Measurements from ENCODE around the gene TCAF1. TPM values are rescaled to one million over a fixed set of nuclear protein-coding genes. Genes with fewer than 3 reads are reported as not detected.
A peak's percentile ranks its signal among the peaks of the same experiment; 100 is the strongest.

Gene TCAF1
- total RNA-seq, 1 donor from 2014 or later, result 109 TPM

- DNase-seq (ENCODE audit: low spot score), result no peak
- no peaks in the 10 kb centered on the region for H3K27me3 Mint-ChIP-seq (ENCODE audit: low read depth)
- peaks cover 38% of the 10 kb centered on the region for H3K4me1 Mint-ChIP-seq (ENCODE audit: low read depth)
- H3K36me3 Mint-ChIP-seq (ENCODE audit: low read depth), result no peaks in the 10 kb centered on the region
- TF ChIP-seq, protein P1, sequence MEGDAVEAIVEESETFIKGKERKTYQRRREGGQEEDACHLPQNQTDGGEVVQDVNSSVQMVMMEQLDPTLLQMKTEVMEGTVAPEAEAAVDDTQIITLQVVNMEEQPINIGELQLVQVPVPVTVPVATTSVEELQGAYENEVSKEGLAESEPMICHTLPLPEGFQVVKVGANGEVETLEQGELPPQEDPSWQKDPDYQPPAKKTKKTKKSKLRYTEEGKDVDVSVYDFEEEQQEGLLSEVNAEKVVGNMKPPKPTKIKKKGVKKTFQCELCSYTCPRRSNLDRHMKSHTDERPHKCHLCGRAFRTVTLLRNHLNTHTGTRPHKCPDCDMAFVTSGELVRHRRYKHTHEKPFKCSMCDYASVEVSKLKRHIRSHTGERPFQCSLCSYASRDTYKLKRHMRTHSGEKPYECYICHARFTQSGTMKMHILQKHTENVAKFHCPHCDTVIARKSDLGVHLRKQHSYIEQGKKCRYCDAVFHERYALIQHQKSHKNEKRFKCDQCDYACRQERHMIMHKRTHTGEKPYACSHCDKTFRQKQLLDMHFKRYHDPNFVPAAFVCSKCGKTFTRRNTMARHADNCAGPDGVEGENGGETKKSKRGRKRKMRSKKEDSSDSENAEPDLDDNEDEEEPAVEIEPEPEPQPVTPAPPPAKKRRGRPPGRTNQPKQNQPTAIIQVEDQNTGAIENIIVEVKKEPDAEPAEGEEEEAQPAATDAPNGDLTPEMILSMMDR (IDR thresholded peaks at IDR 0.05), result no peak
- peak overlapping the region; percentile 96 for H3K27ac Mint-ChIP-seq (ENCODE audit: unreplicated experiment)
- no peaks in the 10 kb centered on the region for H3K9me3 Mint-ChIP-seq (ENCODE audit: low read depth)
- peak overlapping the region; percentile 95 for H3K4me3 Mint-ChIP-seq (ENCODE audit: unreplicated experiment)
Measured at GRCh38 chr7:143901332-143901667, 676 bp downstream of the TCAF1 start.

DNA sequence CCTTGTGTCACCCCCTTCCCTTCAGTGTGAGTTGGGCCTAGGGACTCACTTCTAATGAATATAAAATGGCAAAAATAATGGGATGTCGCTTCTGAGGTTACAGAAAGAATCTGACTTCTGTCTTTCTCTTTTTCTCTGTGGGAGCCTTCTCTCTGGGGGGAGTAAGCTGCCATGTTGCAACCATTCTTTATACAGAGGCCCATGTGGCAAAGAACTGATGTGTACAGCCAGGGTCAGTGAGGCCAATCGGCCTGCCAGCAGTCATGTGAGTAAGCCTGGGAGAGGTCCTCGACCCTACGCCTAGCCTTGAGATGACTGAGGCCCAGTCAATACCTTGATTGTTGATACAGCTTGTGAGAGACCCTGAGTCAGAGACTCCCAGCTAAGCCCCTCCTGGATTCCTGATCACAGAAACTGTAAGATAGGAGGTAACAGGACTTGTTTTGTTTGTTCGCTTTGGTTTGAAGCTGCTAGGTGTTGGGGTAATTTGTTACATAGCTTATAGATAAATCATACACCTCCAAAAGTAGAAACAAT lies 1.7 kb downstream of the TCAF1 start:
- peak overlapping the region; percentile 96 for H3K27ac Mint-ChIP-seq (ENCODE audit: unreplicated experiment)
- H3K9me3 Mint-ChIP-seq (ENCODE audit: low read depth), result no peaks in the 10 kb centered on the region
- peaks cover 35% of the 10 kb centered on the region for H3K4me1 Mint-ChIP-seq (ENCODE audit: low read depth)
- no peak for DNase-seq (ENCODE audit: low spot score)
- no peaks in the 10 kb centered on the region for H3K27me3 Mint-ChIP-seq (ENCODE audit: low read depth)
- no peaks in the 10 kb centered on the region for H3K36me3 Mint-ChIP-seq (ENCODE audit: low read depth)
- TF ChIP-seq, protein P1 (IDR thresholded peaks at IDR 0.05), result no peak
- H3K4me3 Mint-ChIP-seq (ENCODE audit: unreplicated experiment), result peak overlapping the region; percentile 95

- Mint-ChIP-seq H3K4me3 (ENCODE audit: unreplicated experiment) (no peak overlapping the region), H3K9me3 (ENCODE audit: low read depth) (no peaks in the 10 kb centered on the region), H3K4me1 (ENCODE audit: low read depth) (peaks cover 33% of the 10 kb centered on the region), H3K27ac (ENCODE audit: unreplicated experiment) (no peak overlapping the region), H3K27me3 (ENCODE audit: low read depth) (no peaks in the 10 kb centered on the region), H3K36me3 (ENCODE audit: low read depth) (peaks cover 1% of the 10 kb centered on the region)
- TF ChIP-seq, protein P1 (IDR thresholded peaks at IDR 0.05), result no peak
- no peak for DNase-seq (ENCODE audit: low spot score)
Measured at GRCh38 chr7:143898810-143899209, 3.2 kb downstream of the TCAF1 start.

DNA sequence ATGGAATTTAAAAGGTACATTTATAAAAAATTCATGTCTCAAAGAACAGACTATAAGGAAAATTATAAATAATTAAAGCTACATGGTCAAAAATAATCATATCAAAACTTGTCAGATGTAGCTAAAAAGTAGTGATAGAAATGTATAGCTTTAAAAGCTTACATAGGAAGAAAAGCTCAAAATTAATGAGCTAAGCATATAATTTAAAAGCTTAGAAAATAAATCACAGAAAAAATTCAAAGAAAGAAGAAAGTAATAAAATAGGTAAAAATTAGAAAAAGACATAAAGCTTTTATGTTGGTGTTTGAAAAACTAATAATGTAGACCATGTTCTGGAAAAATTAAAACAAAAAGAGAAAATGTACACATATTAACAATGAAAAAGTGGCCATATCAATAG lies 5.3 kb downstream of the TCAF1 start:
- DNase-seq (ENCODE audit: low spot score), result no peak
- H3K27ac Mint-ChIP-seq (ENCODE audit: unreplicated experiment), result no peak overlapping the region
- TF ChIP-seq, protein P1 (IDR thresholded peaks at IDR 0.05), result no peak
- peaks cover 31% of the 10 kb centered on the region for H3K4me1 Mint-ChIP-seq (ENCODE audit: low read depth)
- peaks cover 9% of the 10 kb centered on the region for H3K9me3 Mint-ChIP-seq (ENCODE audit: low read depth)
- H3K4me3 Mint-ChIP-seq (ENCODE audit: unreplicated experiment), result no peak overlapping the region
- no peaks in the 10 kb centered on the region for H3K27me3 Mint-ChIP-seq (ENCODE audit: low read depth)
- peaks cover 5% of the 10 kb centered on the region for H3K36me3 Mint-ChIP-seq (ENCODE audit: low read depth)

DNA sequence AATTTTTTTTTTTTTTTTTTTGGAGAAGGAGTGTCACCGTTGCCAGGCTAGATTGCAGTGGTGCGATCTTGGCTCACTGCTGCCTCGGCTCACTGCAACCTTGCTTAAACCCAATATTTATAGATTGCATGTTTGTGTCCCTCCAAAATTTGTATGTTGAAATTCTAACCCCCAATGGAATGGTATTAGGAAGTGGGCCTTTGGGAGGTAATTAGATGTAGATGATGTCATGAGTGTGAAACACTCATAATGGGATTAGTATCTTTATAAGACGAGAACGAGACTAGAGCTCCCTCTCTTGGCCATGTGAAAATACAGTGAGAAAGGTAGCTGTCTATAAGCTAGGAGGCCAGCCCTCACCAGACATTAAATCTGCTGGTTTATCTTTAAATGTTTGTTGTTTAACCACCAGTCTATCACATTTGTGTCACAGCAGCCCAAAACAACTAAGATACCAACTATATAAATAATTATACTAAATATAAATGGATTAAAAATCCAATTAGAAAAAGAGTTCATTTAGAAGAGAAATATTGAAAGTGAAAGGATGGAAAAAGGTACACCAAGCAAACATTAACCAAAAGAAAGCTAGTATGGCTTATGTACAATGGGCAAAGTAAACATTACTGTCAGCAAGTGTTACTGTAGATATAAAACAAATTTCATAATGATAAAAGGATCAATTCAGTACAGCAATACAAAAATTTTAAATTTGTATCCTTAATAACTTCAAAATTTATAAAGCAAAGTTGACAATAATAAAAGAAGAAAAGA lies 9.3 kb downstream of the TCAF1 start:
- peaks cover 17% of the 10 kb centered on the region for H3K4me1 Mint-ChIP-seq (ENCODE audit: low read depth)
- DNase-seq (ENCODE audit: low spot score), result no peak
- TF ChIP-seq, protein P1 (IDR thresholded peaks at IDR 0.05), result peak; percentile 32
- H3K27me3 Mint-ChIP-seq (ENCODE audit: low read depth), result no peaks in the 10 kb centered on the region
- no peak overlapping the region for H3K27ac Mint-ChIP-seq (ENCODE audit: unreplicated experiment)
- H3K36me3 Mint-ChIP-seq (ENCODE audit: low read depth), result peaks cover 21% of the 10 kb centered on the region
- H3K4me3 Mint-ChIP-seq (ENCODE audit: unreplicated experiment), result no peak overlapping the region
- peaks cover 21% of the 10 kb centered on the region for H3K9me3 Mint-ChIP-seq (ENCODE audit: low read depth)
